Lung (tissue), 12 donors: ENCODE measurements around the gene SLC35E1. TPM values are rescaled to one million over a fixed set of nuclear protein-coding genes. Genes with fewer than 3 reads are reported as not detected.

Experiments used
- ATAC-seq: fragments of 200-7000 bp; cut with Tn5 transposase; one replicate; pipeline ENCODE4 v1.9.1; 2020; ENCODE audit warnings: moderate number of reproducible peaks; ENCODE audit not compliant: insufficient read depth, low FRiP score
- DNase-seq, 3 donors: peaks; one replicate each; pipeline ENCODE4 v3.0.0-alpha.2; 2013 to 2017
- H3K27ac ChIP-seq, 2 donors: one replicate each; pipeline ENCODE4 v1.5.1; 2013; ENCODE audit warnings: mild to moderate bottlenecking in 2 of 2, moderate library complexity in 2 of 2, control low read depth in 1 of 2, inconsistent platforms in 1 of 2, low read depth in 1 of 2, low read length in 1 of 2
- H3K27me3 ChIP-seq, 3 donors: one replicate each; pipeline ENCODE4 v1.5.1; 2013; ENCODE audit warnings: low read length in 2 of 3; ENCODE audit not compliant: control insufficient read depth in 3 of 3, insufficient read depth in 3 of 3
- H3K36me3 ChIP-seq, 4 donors: one replicate each; pipeline ENCODE4 v1.5.1; 2013; ENCODE audit warnings: low read length in 4 of 4, mild to moderate bottlenecking in 1 of 4, moderate library complexity in 1 of 4; ENCODE audit not compliant: control insufficient read depth in 4 of 4, insufficient read depth in 4 of 4
- H3K4me1 ChIP-seq, 5 donors: one replicate each; pipeline ENCODE4 v1.5.1; 2013; ENCODE audit warnings: low read length in 5 of 5, mild to moderate bottlenecking in 2 of 5, moderate library complexity in 1 of 5; ENCODE audit not compliant: control insufficient read depth in 5 of 5, insufficient read depth in 5 of 5
- H3K4me3 ChIP-seq: one replicate; pipeline ENCODE4 v1.5.1; 2013; ENCODE audit warnings: mild to moderate bottlenecking, control low read depth, moderate library complexity
- H3K9ac ChIP-seq, 2 donors: one replicate each; pipeline ENCODE4 v1.5.1; 2013; ENCODE audit warnings: low read length in 2 of 2, control low read depth in 1 of 2; ENCODE audit not compliant: insufficient read depth in 1 of 2
- H3K9me3 ChIP-seq, 4 donors: one replicate each; pipeline ENCODE4 v1.5.1; 2013; ENCODE audit warnings: low read length in 3 of 4, mild to moderate bottlenecking in 1 of 4, moderate library complexity in 1 of 4; ENCODE audit not compliant: control insufficient read depth in 4 of 4, insufficient read depth in 3 of 4
- CTCF ChIP-seq: IDR thresholded peaks from 2 replicates; pipeline ENCODE4 v1.5.1; 2012; ENCODE audit warnings: mild to moderate bottlenecking; ENCODE audit errors: control extremely low read depth, extremely low read depth
- WGBS, 2 donors: extraction: QIAGEN DNeasy Blood & Tissue Kit; methylation state at CpG; one replicate each; pipeline ENCODE4 v1.1.7; 2013; 5-methylcytosine and 5-hydroxymethylcytosine counted together
- polyA plus RNA-seq, 2 donors: library from polyadenylated mRNA; stranded (reverse); fragments of 200-250 nt; gene quantifications; one replicate each; pipeline ENCODE4 v1.2.1, GENCODE V29; 2013
- total RNA-seq, 2 donors: library from RNA; depleted of rRNA in 1 of 2; stranded (reverse); fragments of >200 nt in 1 of 2; gene quantifications; one replicate each; pipeline ENCODE4 v1.2.1, GENCODE V29; 2014 to 2021
- donor health status: control.
- donor health status: control.
- donor health status: Bipolar disorder and iron deficiency.
- donor health status: healthy.
- donor health status: DM: yes; HTN: yes; CAD: no.

SLC35E1 gene
- total and polyA plus RNA-seq, 4 donors: 24.9 to 58.1 (median 33.3) TPM

- no peak overlapping the region for H3K4me3 ChIP-seq
- H3K9ac ChIP-seq: no peak overlapping the region
- peaks cover 20 to 84% (median 39%) of the 10 kb centered on the region in 4 donors for H3K36me3 ChIP-seq
- TF ChIP-seq CTCF: no peak
- no peak overlapping the region for H3K27ac ChIP-seq
- ATAC-seq (no peak), DNase-seq (no peak)
- WGBS, 2 donors: 97 to 98% methylated on average over 28 to 29 of the region's 29 CpGs
- H3K27me3 ChIP-seq: no peaks in the 10 kb centered on the region
- H3K4me1 ChIP-seq: no peaks in the 10 kb centered on the region
- H3K9me3 ChIP-seq: no peaks in the 10 kb centered on the region
Measured at GRCh38 chr19:16525751-16526481, 46.3 kb downstream of the SLC35E1 start.

GRCh38 chr19:16524991-16525734 lies 47.1 kb downstream of the SLC35E1 start:
- Histone ChIP-seq H3K4me3 (no peak overlapping the region), H3K27ac (no peak overlapping the region), H3K9ac (no peak overlapping the region), H3K9me3 (no peaks in the 10 kb centered on the region), H3K27me3 (no peaks in the 10 kb centered on the region), H3K36me3 (peaks cover 21 to 84% (median 44%) of the 10 kb centered on the region in 4 donors), H3K4me1 (no peaks in the 10 kb centered on the region)
- TF ChIP-seq CTCF: no peak
- ATAC-seq: no peak
- no peak for DNase-seq
- 96 to 97% methylated on average over 39 to 54 of the region's 54 CpGs for WGBS, 2 donors

GRCh38 chr19:16522559-16523377 lies 49.4 kb downstream of the SLC35E1 start:
- TF ChIP-seq CTCF: no peak
- Histone ChIP-seq H3K27ac (no peak overlapping the region), H3K9ac (no peak overlapping the region), H3K9me3 (no peaks in the 10 kb centered on the region), H3K4me1 (no peaks in the 10 kb centered on the region), H3K36me3 (peaks cover 22 to 88% (median 48%) of the 10 kb centered on the region in 4 donors), H3K27me3 (no peaks in the 10 kb centered on the region), H3K4me3 (no peak overlapping the region)
- WGBS, 2 donors: 95 to 96% methylated on average over 25 of the region's 25 CpGs
- DNase-seq (no peak), ATAC-seq (no peak)
